ENCODE measurements around the gene IGFL4.

GRCh38 chr19:46032597-46033025 lies 8.2 kb downstream of the IGFL4 start:
- TF ChIP-seq CTCF (IDR thresholded peaks at IDR 0.05): no peak
- no peak for TF ChIP-seq POLR2A (IDR thresholded peaks at IDR 0.05)

Measured in prostate gland (tissue), 2 donors.